Measurements from ENCODE around the gene HSD11B1. TPM values are rescaled to one million over a fixed set of nuclear protein-coding genes. Genes with fewer than 3 reads are reported as not detected.

Gene HSD11B1
- total and polyA plus RNA-seq, 2 donors (not counting 3 experiments of a cell fraction or from before 2014, with no cell fraction given) = not detected

- Histone ChIP-seq H3K9ac (replicated peaks; ENCODE audit: extremely low read depth, insufficient read depth, low read length) (no peak overlapping the region), H2AFZ (ENCODE audit: low read depth, low read length) (no peak overlapping the region), H3K4me2 (ENCODE audit: insufficient read depth, low read length) (no peak overlapping the region), H3K4me3 (replicated peaks in 1 of 3; ENCODE audit: insufficient read depth in 1 of 3, low read depth in 1 of 3, low read length in 3 of 3) (no peak overlapping the region), H4K20me1 (replicated peaks; ENCODE audit: control insufficient read depth, extremely low read depth, insufficient read depth, low read length) (no peaks in the 10 kb centered on the region), H3K36me3 (ENCODE audit: control insufficient read depth in 2 of 2, extremely low read depth in 1 of 2, insufficient read depth in 2 of 2, low read length in 2 of 2) (no peaks in the 10 kb centered on the region), H3K4me1 (ENCODE audit: control insufficient read depth, extremely low read depth, insufficient read depth, low read length) (no peaks in the 10 kb centered on the region), H3K27ac (ENCODE audit: insufficient read depth, low read depth, low read length) (no peak overlapping the region), H3K9me1 (replicated peaks; ENCODE audit: control insufficient read depth, extremely low read depth, insufficient read depth, low read length) (no peaks in the 10 kb centered on the region), H3K27me3 (ENCODE audit: control insufficient read depth in 2 of 2, insufficient read depth in 2 of 2, low read length in 2 of 2) (peaks cover 11 to 20% of the 10 kb centered on the region in 2 experiments), H3K79me2 (ENCODE audit: control insufficient read depth, insufficient read depth, low read length) (no peaks in the 10 kb centered on the region), H3K9me3 (replicated peaks; ENCODE audit: control insufficient read depth, insufficient read depth, low read length) (no peaks in the 10 kb centered on the region)
- ChIA-PET POLR2A (no interaction called here), CTCF (interaction anchor here (0.7 to 1.1 kb wide), 3 partner anchors 33 to 58 kb away, joined by 3 to 4 read pairs (median 3); no protein-coding TSS in a partner anchor)
- no TSS peak for BruUV-seq (replicated peaks)
- DNase-seq (ENCODE audit: low read depth, low spot score) (no peak), FAIRE-seq (no peak)
- no peak for TF ChIP-seq FOS (IDR thresholded peaks at IDR 0.05; ENCODE audit: borderline replicate concordance, insufficient read depth, low read length)
- no peak for TF ChIP-seq MYC (IDR thresholded peaks at IDR 0.05; ENCODE audit: low read depth, low read length)
- no peak for TF ChIP-seq JUN (IDR thresholded peaks at IDR 0.05; ENCODE audit: borderline replicate concordance, insufficient read depth, insufficient read length, low read depth)
- TF ChIP-seq POLR2AphosphoS5 (IDR thresholded peaks at IDR 0.05; ENCODE audit: insufficient read depth, low read depth, low read length) = no peak
- TF ChIP-seq EZH2 (IDR thresholded peaks at IDR 0.05; ENCODE audit: borderline replicate concordance, low read depth, low read length, severe bottlenecking) = no peak
- no peak for TF ChIP-seq GATA2 (IDR thresholded peaks at IDR 0.05; ENCODE audit: insufficient read depth, insufficient read length, low read depth, low read length)
- TF ChIP-seq MAX (IDR thresholded peaks at IDR 0.05; ENCODE audit: insufficient read depth, insufficient read length) = no peak
- no peak for TF ChIP-seq POLR2A (IDR thresholded peaks at IDR 0.05; ENCODE audit: low read depth, low read length)
- TF ChIP-seq CTCF (IDR thresholded peaks at IDR 0.05; ENCODE audit: extremely low read depth in 1 of 2, insufficient read depth in 1 of 2, low read depth in 1 of 2, low read length in 2 of 2) = no peak
- dilution Hi-C loops (cut with MboI; ENCODE audit: extremely low pct_ligation_motif_present, low sequenced_read_pairs) (loop anchor here (25.0 kb wide), 1 partner anchor 99 kb away; the partner anchor contains the start of gene CAMK1G), intact Hi-C loops (cut with micrococcal nuclease) (no loop called here)
Measured at GRCh38 chr1:209685821-209686220, 18.8 kb upstream of the HSD11B1 start.

Data from endothelial cell of umbilical vein (primary cell).